DND-41 (cell line): ENCODE measurements around the gene TMEM145.

Source experiments
- ATAC-seq: fragments of 200-7000 bp; cut with Tn5 transposase; 3 replicates; pipeline ENCODE4 v1.9.1; 2021; ENCODE audit warnings: low read depth; ENCODE audit not compliant: insufficient read depth
- DNase-seq: peaks from one replicate; pipeline ENCODE4 v3.0.0-alpha.2; 2020
- H2AFZ ChIP-seq: 2 replicates; pipeline ENCODE4 v1.6.0; 2012; ENCODE audit warnings: low read depth, low read length
- H3K27ac ChIP-seq: 2 replicates; pipeline ENCODE4 v1.5.1; 2012; ENCODE audit warnings: low read length, inconsistent platforms
- H3K27me3 ChIP-seq: fragments of 200-600 bp; sonication (generic); 2 replicates; pipeline ENCODE4 v1.6.0; 2012; ENCODE audit warnings: low read length, mild to moderate bottlenecking, inconsistent platforms; ENCODE audit not compliant: insufficient read depth, poor library complexity
- H3K36me3 ChIP-seq: 2 replicates; pipeline ENCODE4 v1.5.1; 2012; ENCODE audit warnings: low read length, inconsistent platforms; ENCODE audit not compliant: insufficient read depth
- H3K4me1 ChIP-seq: 2 replicates; pipeline ENCODE4 v1.5.1; 2012; ENCODE audit warnings: mild to moderate bottlenecking, low read length; ENCODE audit not compliant: insufficient read depth
- H3K4me2 ChIP-seq: 2 replicates; pipeline ENCODE4 v1.6.0; 2012; ENCODE audit warnings: mild to moderate bottlenecking, moderate library complexity, low read length, inconsistent platforms; ENCODE audit not compliant: insufficient read depth
- H3K4me3 ChIP-seq, 2 experiments: fragments of 200-600 bp in 1 of 2; shearing (Covaris generic) in 1 of 2; 2 replicates each; pipeline ENCODE4 v1.5.1; 2012 to 2016; ENCODE audit warnings: inconsistent platforms in 2 of 2, low read length in 2 of 2, mild to moderate bottlenecking in 2 of 2, low read depth in 1 of 2, moderate library complexity in 1 of 2
- H3K79me2 ChIP-seq: 2 replicates; pipeline ENCODE4 v1.6.0; 2012; ENCODE audit warnings: low read length, inconsistent platforms; ENCODE audit not compliant: insufficient read depth
- H3K9ac ChIP-seq: 2 replicates; pipeline ENCODE4 v1.6.0; 2012; ENCODE audit warnings: low read depth, mild to moderate bottlenecking, inconsistent platforms, low read length, moderate library complexity
- H3K9me3 ChIP-seq: 2 replicates; pipeline ENCODE4 v1.5.1; 2012; ENCODE audit warnings: low read length, moderate library complexity, mild to moderate bottlenecking, inconsistent platforms; ENCODE audit not compliant: insufficient read depth, severe bottlenecking
- H4K20me1 ChIP-seq: 2 replicates; pipeline ENCODE4 v1.6.0; 2012; ENCODE audit warnings: low read length; ENCODE audit not compliant: insufficient read depth
- CTCF ChIP-seq: IDR thresholded peaks from 2 replicates; pipeline ENCODE4 v1.5.1; 2012; ENCODE audit warnings: borderline replicate concordance, low read length, moderate library complexity, mild to moderate bottlenecking; ENCODE audit not compliant: poor library complexity, severe bottlenecking; ENCODE audit errors: extremely low read depth
- EZH2 ChIP-seq: IDR thresholded peaks from 3 replicates; pipeline ENCODE4 v1.6.1; 2012; ENCODE audit warnings: borderline replicate concordance, low read depth, mild to moderate bottlenecking, moderate library complexity, low read length, inconsistent platforms; ENCODE audit not compliant: severe bottlenecking

TMEM145 gene

GRCh38 chr19:42322305-42322704 is 9.2 kb downstream of the TMEM145 start:
- H3K9me3 ChIP-seq = no peaks in the 10 kb centered on the region
- no peaks in the 10 kb centered on the region for H3K36me3 ChIP-seq
- ATAC-seq = no peak
- DNase-seq = no peak
- no peak overlapping the region for H3K9ac ChIP-seq
- H3K4me1 ChIP-seq = peaks cover 22% of the 10 kb centered on the region
- no peak overlapping the region for H3K4me2 ChIP-seq
- no peak overlapping the region for H2AFZ ChIP-seq
- no peak for TF ChIP-seq CTCF
- H3K79me2 ChIP-seq = peaks cover 19% of the 10 kb centered on the region
- H4K20me1 ChIP-seq = 0 out of 2 replicates have a peak, but pooled peaks cover 2% of the 10 kb centered on the region
- no peak overlapping the region for H3K27ac ChIP-seq
- no peaks in the 10 kb centered on the region for H3K27me3 ChIP-seq
- no peak overlapping the region for H3K4me3 ChIP-seq

GRCh38 chr19:42323473-42323851 is 10.4 kb downstream of the TMEM145 start:
- peaks cover 34% of the 10 kb centered on the region for H3K4me1 ChIP-seq
- no peak overlapping the region for H3K4me2 ChIP-seq
- no peak overlapping the region for H3K4me3 ChIP-seq
- peaks cover 28% of the 10 kb centered on the region for H3K79me2 ChIP-seq
- no peaks in the 10 kb centered on the region for H3K27me3 ChIP-seq
- no peak overlapping the region; the same call in 1 of the 2 replicates for H2AFZ ChIP-seq
- no peaks in the 10 kb centered on the region for H3K36me3 ChIP-seq
- H3K9ac ChIP-seq = no peak overlapping the region
- no peak overlapping the region for H3K27ac ChIP-seq
- TF ChIP-seq CTCF (no peak), EZH2 (no peak)
- ATAC-seq = no peak
- H4K20me1 ChIP-seq = 0 out of 2 replicates have a peak, but pooled peaks cover 5% of the 10 kb centered on the region
- DNase-seq = no peak
- no peaks in the 10 kb centered on the region for H3K9me3 ChIP-seq

GRCh38 chr19:42323852-42324654 is 10.9 kb downstream of the TMEM145 start:
- Histone ChIP-seq H4K20me1 (peaks cover 5% of the 10 kb centered on the region; the same call in 1 of the 2 replicates), H3K79me2 (peaks cover 28% of the 10 kb centered on the region), H3K4me3 (no peak overlapping the region), H3K36me3 (no peaks in the 10 kb centered on the region), H2AFZ (no peak overlapping the region), H3K27ac (no peak overlapping the region), H3K9me3 (no peaks in the 10 kb centered on the region), H3K4me2 (no peak overlapping the region), H3K27me3 (no peaks in the 10 kb centered on the region), H3K4me1 (peaks cover 37% of the 10 kb centered on the region), H3K9ac (no peak overlapping the region)
- TF ChIP-seq CTCF (no peak), EZH2 (no peak)
- DNase-seq (no peak), ATAC-seq (no peak)
